Natural killer cell treated with Interleukin-12 subunit alpha and Interleukin-12 subunit beta and Interleukin-15 and Interleukin-18, amount 100 ng/mL, for 72 hours (primary cell): ENCODE measurements around the gene AGAP1. TPM values are rescaled to one million over a fixed set of nuclear protein-coding genes. Genes with fewer than 3 reads are reported as not detected.
A peak's percentile ranks its signal among the peaks of the same experiment; 100 is the strongest.

ENCODE experiments used
- ATAC-seq, 2 donors: fragments of 150-1000 bp; cut with Tn5 transposase in 1 of 2; sonication (Bioruptor Pico), chemical (Tn5 transposase) in 1 of 2; 2 replicates each; pipeline ENCODE4 v1.10.0; 2021
- DNase-seq: peaks from one replicate; pipeline ENCODE4 v3.0.0; 2022; ENCODE audit warnings: low spot score
- H3K27ac Mint-ChIP-seq, 2 donors: 1 replicate in 1 of 2; 2 replicates in 1 of 2; pipeline ENCODE4 v1.8.0; 2022; ENCODE audit warnings: mixed read lengths in 2 of 2, mild to moderate bottlenecking in 1 of 2, moderate library complexity in 1 of 2
- H3K27me3 Mint-ChIP-seq, 2 donors: 1 replicate in 1 of 2; 2 replicates in 1 of 2; pipeline ENCODE4 v1.8.0; 2022; ENCODE audit warnings: mixed read lengths in 2 of 2
- H3K36me3 Mint-ChIP-seq: one replicate; pipeline ENCODE4 v1.8.0; 2022; ENCODE audit warnings: mixed read lengths
- H3K4me1 Mint-ChIP-seq, 2 donors: 1 replicate in 1 of 2; 2 replicates in 1 of 2; pipeline ENCODE4 v1.8.0; 2022; ENCODE audit warnings: low read depth in 2 of 2, mixed read lengths in 2 of 2, mild to moderate bottlenecking in 1 of 2
- H3K4me3 Mint-ChIP-seq: one replicate; pipeline ENCODE4 v1.8.0; 2022; ENCODE audit warnings: mixed read lengths
- H3K9me3 Mint-ChIP-seq: 2 replicates; pipeline ENCODE4 v1.8.0; 2022; ENCODE audit warnings: mixed read lengths
- total RNA-seq, 2 donors: library from RNA; stranded (reverse); gene quantifications; one replicate each; pipeline ENCODE4 v1.2.3, GENCODE V29; 2022

The AGAP1 gene
- total RNA-seq, 2 donors from 2014 or later: 5.2 to 7.4 TPM

DNA sequence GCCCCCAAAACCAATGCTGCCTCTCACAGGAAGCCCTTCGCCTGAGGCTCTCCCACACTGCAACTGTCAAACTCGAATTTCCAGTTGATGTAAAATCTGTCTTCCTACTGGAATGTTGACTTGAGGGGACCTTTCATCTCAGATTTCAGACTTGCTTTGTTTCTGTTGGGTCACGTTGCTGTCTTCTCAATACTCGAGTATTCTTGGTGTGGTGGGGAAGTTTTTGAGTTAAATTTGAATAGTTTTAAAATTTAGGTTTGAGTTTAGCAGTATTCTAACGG, 50.8 kb downstream of the AGAP1 start:
- Mint-ChIP-seq H3K36me3 (no peaks in the 10 kb centered on the region), H3K4me1 (no peaks in the 10 kb centered on the region), H3K9me3 (no peaks in the 10 kb centered on the region), H3K27ac (no peak overlapping the region), H3K27me3 (peaks cover 0 to 2% of the 10 kb centered on the region in 2 donors), H3K4me3 (no peak overlapping the region)
- no peak for ATAC-seq
- no peak for DNase-seq

DNA sequence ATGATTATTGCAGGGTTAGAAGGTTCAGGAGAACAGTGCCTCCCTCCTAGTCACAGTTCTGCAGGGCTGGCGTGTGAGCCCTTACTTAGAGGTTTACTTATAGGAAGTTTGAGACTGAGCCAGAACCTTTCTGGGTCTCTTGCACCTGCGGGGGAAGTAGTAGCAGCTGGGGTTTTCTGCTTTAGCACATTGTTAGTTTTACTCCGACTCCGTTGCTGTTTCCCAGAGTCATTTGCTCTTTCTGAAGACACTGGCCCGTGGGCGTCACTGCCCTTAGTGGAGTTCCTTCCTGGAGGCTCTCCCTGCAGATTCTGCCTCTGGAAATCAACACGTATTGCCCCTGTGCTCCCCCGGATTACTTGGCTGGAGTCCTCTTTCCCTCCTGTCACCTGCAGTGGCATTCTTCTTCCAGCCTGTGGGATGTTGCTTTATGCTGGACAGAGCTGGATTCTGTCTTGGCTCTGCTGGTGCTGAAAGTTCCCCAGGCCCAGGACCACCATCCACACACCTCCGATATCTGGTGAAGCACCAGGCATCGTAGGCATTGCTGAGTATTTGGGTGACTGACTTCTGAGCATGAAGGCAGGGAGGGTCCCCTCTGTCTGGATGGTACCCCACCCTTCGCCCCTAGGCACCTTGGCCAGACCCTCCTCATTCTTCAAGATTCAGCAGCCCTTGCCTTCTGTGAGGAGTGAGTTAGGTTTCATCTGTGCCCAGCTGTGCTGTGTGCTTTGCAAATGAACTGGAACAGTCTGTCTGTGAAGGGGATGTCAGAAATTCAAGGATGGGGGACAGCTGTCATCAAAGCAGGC, 51.7 kb downstream of the AGAP1 start:
- Mint-ChIP-seq H3K36me3 (no peaks in the 10 kb centered on the region), H3K27ac (no peak overlapping the region), H3K27me3 (peaks cover 0 to 5% of the 10 kb centered on the region in 2 donors), H3K9me3 (no peaks in the 10 kb centered on the region), H3K4me1 (no peaks in the 10 kb centered on the region), H3K4me3 (no peak overlapping the region)
- DNase-seq: no peak
- peak in 1 of 2 donors; percentile 43 for ATAC-seq

DNA sequence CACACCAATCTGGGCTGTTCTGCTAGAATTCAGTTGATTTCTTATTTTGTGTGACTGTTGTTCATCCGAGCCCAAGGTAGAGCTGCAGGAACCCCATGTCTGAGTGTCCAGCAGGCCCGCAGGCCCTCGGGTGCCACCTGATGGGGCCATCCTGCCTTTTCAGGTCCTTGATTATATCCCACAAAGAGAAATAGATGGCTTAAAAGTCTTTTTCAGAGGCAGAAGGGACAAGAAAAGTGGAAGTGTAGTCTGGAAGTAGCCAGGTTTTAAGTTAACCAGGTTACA, 52.2 kb downstream of the AGAP1 start:
- Mint-ChIP-seq H3K27ac (no peak overlapping the region), H3K4me1 (no peaks in the 10 kb centered on the region), H3K9me3 (no peaks in the 10 kb centered on the region), H3K36me3 (no peaks in the 10 kb centered on the region), H3K4me3 (no peak overlapping the region), H3K27me3 (peaks cover 0 to 5% of the 10 kb centered on the region in 2 donors)
- DNase-seq: no peak
- no peak for ATAC-seq

DNA sequence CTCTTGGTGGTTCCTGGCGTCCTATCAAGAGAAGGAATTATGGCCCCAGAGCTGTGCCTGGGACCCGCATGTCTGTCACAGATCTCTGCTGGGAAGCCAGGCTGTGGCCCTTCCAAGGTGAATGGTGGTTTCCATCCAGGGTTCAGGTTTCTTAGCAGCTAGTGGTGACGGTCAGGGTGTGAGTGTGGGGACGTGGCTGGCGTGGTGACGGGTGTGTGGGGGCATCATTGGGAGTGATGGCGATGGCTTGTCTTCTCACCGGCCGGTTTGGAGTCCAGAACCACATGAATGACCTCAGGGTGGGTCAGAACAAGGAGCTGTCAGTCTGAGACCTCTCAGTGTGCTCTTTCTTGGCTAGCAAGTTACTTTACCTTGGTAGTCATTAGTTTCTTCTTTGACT, 52.6 kb downstream of the AGAP1 start:
- Mint-ChIP-seq H3K27ac (no peak overlapping the region), H3K9me3 (no peaks in the 10 kb centered on the region), H3K4me3 (no peak overlapping the region), H3K27me3 (peaks cover under 1 to 5% of the 10 kb centered on the region in 2 donors), H3K36me3 (no peaks in the 10 kb centered on the region), H3K4me1 (no peaks in the 10 kb centered on the region)
- DNase-seq: no peak
- ATAC-seq: no peak

DNA sequence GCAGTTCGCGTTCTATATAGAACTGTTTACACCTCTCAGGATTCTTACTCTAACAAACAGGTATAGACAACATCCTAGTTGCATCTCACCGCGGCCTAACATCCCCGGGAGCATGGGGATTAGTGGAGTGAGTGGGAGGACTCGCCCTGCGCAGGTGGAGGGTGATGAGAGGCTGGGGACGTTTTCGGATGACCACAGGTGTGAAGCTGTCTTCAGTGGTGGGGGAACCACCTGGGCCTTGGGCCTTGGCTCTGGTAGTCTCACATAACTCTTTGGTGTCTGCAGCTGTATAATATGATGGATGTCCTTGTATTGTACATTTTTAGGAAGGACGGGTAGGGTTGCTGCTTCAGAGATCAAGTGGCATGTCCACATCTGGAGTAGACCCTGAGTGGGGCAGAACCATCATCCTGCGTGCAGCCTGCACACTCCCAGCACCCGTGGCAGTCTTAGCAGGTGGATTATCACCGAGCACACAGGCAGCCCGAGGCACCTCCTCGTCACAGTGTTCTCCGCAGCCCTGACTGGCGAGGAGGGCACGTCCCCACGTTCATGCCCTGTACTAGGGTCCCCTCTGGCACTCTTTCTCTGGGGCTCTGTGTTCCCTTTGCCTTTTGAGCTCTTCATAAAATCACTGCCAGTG, 56.0 kb downstream of the AGAP1 start:
- Mint-ChIP-seq H3K4me1 (no peaks in the 10 kb centered on the region), H3K27ac (no peak overlapping the region), H3K36me3 (no peaks in the 10 kb centered on the region), H3K27me3 (peaks cover 12 to 22% of the 10 kb centered on the region in 2 donors), H3K9me3 (no peaks in the 10 kb centered on the region), H3K4me3 (no peak overlapping the region)
- peak in 1 of 2 donors; percentile 19 for ATAC-seq
- no peak for DNase-seq

DNA sequence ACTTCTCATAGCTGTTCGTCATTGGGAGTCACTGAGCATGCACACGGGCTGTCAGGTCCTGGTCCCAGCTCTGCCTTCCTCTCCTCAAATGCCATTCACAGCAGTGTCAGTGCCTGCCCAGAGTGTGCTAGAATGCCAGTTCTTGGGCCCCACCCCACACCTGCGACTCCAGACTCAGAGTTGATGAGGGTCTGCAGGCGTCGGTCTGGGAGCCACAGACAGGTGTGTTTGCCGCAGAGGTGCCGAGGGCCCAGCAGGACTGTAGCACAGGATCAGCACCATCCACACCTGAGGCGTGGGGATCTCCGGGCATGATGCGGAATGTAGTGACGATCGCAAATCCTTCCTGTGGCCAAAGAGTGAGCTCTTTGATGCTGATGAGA, 56.5 kb downstream of the AGAP1 start:
- ATAC-seq (no peak), DNase-seq (no peak)
- Mint-ChIP-seq H3K4me1 (no peaks in the 10 kb centered on the region), H3K9me3 (no peaks in the 10 kb centered on the region), H3K36me3 (no peaks in the 10 kb centered on the region), H3K4me3 (no peak overlapping the region), H3K27me3 (peaks cover 12 to 22% of the 10 kb centered on the region in 2 donors), H3K27ac (no peak overlapping the region)

DNA sequence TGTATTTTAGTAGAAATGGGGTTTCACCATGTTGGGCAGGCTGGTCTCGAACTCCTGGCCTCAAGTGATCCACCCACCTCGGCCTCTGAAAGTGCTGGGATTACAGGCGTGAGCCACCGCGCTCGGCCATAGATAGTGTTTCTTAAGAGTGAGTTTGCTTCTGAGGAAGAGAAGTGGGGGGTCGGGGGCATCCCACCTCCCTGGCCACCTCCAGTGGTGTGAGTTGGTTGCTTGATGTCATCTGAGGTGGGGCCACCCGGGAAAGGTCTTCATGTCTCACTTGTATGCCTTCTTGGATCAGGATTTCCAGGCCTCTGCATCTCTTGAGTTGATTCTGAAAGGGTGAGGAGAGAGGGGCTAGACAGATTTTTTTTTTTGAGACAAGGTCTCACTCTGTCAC, 57.1 kb downstream of the AGAP1 start:
- H3K27me3 Mint-ChIP-seq: peaks cover 12 to 25% of the 10 kb centered on the region in 2 donors
- no peaks in the 10 kb centered on the region for H3K9me3 Mint-ChIP-seq
- no peak overlapping the region for H3K4me3 Mint-ChIP-seq
- no peak for DNase-seq
- ATAC-seq: no peak
- H3K27ac Mint-ChIP-seq: no peak overlapping the region
- no peaks in the 10 kb centered on the region for H3K4me1 Mint-ChIP-seq
- H3K36me3 Mint-ChIP-seq: no peaks in the 10 kb centered on the region

DNA sequence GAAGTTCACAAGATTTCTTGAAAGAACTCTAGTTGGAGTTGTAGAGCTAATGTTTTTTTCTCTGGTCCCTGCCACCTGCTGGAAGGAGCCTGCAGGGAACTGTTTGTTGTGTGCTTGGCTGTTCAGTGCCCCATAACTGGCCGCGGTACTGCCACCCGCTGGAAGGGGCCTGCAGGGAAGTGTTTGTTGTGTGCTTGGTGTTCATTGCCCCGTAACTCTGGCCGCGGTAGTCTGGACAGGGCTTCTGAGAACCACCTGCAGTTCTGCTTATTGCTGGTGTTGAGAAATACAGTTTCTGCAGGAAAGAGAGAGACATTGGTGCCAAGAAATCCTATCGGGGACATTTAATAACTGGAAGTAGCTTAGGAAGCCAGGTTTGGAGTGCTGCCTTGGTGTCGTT, 58.1 kb downstream of the AGAP1 start:
- peaks cover 12 to 25% of the 10 kb centered on the region in 2 donors for H3K27me3 Mint-ChIP-seq
- no peaks in the 10 kb centered on the region for H3K9me3 Mint-ChIP-seq
- no peaks in the 10 kb centered on the region for H3K36me3 Mint-ChIP-seq
- no peak overlapping the region for H3K4me3 Mint-ChIP-seq
- ATAC-seq (no peak), DNase-seq (no peak)
- H3K27ac Mint-ChIP-seq: no peak overlapping the region
- H3K4me1 Mint-ChIP-seq: no peaks in the 10 kb centered on the region

DNA sequence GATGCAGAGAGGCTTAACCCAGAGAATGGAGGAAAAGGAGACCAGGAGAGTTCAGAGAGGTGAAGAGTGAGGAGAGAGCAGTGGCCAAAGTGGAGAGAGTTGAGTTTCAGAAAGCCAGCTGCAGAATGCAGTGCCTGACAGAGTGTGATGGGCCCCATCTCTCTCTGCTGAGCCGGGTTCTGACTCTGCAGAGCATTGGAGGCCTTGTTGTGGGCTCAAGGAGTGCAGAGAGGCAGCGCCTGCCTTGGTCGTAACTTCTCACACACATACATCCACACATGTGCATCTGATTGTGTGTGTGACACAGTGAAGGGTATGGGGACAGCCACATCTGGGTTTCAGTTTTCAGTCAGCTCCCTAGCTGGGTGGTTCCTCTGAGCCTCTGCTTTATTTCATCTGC, 58.8 kb downstream of the AGAP1 start:
- Mint-ChIP-seq H3K36me3 (no peaks in the 10 kb centered on the region), H3K27me3 (peaks cover 12 to 26% of the 10 kb centered on the region in 2 donors), H3K9me3 (no peaks in the 10 kb centered on the region), H3K4me3 (no peak overlapping the region), H3K4me1 (no peaks in the 10 kb centered on the region), H3K27ac (no peak overlapping the region)
- DNase-seq (no peak), ATAC-seq (no peak)

DNA sequence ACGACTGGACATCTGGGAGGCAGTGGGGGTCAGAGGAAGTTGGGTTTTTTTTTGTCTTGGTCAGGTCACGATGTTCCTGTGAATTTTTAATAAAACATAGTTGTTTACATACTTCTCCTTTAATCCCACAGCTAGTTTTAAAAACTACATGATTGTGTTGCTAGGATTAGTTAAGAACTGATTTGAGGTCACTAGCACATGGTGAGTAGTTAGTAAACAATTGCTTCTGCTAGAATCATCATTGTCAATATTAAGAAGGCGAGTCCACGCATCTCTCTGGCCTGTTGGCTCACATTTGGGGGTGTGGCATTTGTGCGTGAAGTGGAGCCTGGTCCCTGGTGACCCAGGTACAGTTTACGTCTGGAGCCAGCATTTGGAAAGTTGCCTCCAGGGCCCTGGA, 59.4 kb downstream of the AGAP1 start:
- DNase-seq: no peak
- no peaks in the 10 kb centered on the region for H3K36me3 Mint-ChIP-seq
- ATAC-seq: no peak
- H3K27me3 Mint-ChIP-seq: peaks cover 12 to 28% of the 10 kb centered on the region in 2 donors
- H3K27ac Mint-ChIP-seq: no peak overlapping the region
- H3K4me3 Mint-ChIP-seq: no peak overlapping the region
- no peaks in the 10 kb centered on the region for H3K4me1 Mint-ChIP-seq
- H3K9me3 Mint-ChIP-seq: no peaks in the 10 kb centered on the region

DNA sequence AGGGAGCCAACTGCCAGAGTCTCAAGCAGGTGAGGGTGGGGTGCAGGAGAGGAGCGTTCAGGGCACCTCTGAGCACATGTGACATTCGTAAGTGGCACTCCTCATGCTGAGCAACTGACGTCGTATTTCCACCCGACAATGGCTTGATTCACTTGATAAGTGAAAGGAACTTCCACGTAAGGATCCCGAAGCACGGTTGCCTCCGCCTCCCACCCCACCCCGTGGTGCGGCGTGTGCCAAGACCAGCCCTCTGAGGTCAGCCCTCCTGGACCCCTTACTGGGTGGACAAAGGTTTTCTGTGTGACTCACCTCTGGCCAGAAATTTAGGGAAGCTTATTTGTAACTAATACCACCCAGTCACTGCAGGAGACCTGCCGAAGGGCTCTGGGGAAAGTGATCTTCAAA, 59.9 kb downstream of the AGAP1 start:
- no peaks in the 10 kb centered on the region for H3K4me1 Mint-ChIP-seq
- H3K4me3 Mint-ChIP-seq: no peak overlapping the region
- H3K36me3 Mint-ChIP-seq: no peaks in the 10 kb centered on the region
- H3K9me3 Mint-ChIP-seq: no peaks in the 10 kb centered on the region
- H3K27ac Mint-ChIP-seq: no peak overlapping the region
- ATAC-seq (no peak), DNase-seq (no peak)
- peaks cover 12 to 28% of the 10 kb centered on the region in 2 donors for H3K27me3 Mint-ChIP-seq

DNA sequence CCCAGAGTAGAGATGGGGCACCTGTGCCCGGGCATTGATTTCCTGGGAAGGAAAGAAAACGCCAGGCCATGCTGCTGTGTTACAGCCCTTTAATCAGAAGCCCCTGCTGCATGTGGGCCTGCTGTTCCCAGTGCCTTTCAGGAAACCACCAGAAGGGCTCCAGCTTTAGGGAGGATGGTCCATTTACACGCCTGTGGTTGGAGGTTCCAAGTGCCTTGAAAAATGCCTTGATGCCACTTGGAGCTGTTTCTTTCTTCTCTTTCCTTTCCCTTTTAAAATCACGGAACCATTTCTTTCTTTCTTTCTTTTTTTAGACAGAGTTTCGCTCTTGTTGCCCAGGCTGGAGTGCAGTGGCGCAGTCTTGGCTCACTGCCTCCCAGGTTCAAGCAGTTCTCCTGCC, 60.5 kb downstream of the AGAP1 start:
- Mint-ChIP-seq H3K36me3 (no peaks in the 10 kb centered on the region), H3K9me3 (no peaks in the 10 kb centered on the region)
- no peak for ATAC-seq

DNA sequence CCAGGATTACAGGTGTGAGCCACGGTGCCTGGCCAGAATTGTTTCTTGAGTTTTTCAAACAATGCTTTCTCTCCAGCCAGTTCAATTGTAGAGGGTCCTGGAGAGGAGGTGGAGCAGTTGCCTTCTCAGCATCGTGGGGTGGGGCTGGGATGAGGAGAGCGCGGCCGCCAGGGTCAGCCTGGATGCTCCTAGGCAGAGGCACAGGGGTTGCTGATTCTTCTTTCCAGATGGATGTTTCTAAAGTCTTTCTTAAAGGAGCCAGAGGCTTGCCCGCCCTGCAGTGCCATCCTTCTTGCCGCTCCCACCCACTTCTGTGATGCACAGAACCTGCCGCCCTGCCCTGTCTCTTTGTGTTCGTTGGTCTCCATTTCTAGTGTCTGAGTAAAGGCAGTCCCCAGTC, 61.1 kb downstream of the AGAP1 start:
- Mint-ChIP-seq H3K36me3 (no peaks in the 10 kb centered on the region), H3K4me1 (no peaks in the 10 kb centered on the region), H3K9me3 (no peaks in the 10 kb centered on the region), H3K27me3 (peaks cover 8 to 28% of the 10 kb centered on the region in 2 donors), H3K4me3 (no peak overlapping the region), H3K27ac (no peak overlapping the region)
- no peak for DNase-seq
- ATAC-seq: no peak

More for the DNA sequence above, 60.5 kb downstream of the AGAP1 start:
- Mint-ChIP-seq H3K27me3 (peaks cover 12 to 28% of the 10 kb centered on the region in 2 donors), H3K27ac (no peak overlapping the region), H3K4me1 (no peaks in the 10 kb centered on the region), H3K4me3 (no peak overlapping the region)
- peak; percentile 32 for DNase-seq

DNA sequence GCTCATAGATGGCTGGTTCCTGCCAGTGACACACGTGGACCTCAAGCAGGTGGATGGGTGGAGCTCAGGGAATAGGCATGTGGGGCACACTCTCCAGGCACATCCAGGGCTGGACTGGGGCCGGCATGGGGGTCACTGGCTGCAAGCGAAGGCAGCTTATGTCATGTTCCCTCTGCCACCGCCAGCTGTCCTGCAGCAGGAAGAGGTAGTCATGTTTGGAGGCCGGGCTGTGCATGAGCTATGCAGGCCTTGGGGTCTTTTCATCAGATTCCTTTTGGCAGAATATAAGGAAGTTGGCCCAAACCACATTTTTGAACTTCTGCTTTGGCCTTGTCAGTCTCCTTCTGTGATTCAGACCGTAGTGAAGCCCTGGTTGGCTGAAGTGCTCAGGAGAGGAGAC, 61.5 kb downstream of the AGAP1 start:
- Mint-ChIP-seq H3K27me3 (peaks cover 12 to 30% of the 10 kb centered on the region in 2 donors), H3K27ac (no peak overlapping the region), H3K4me1 (no peaks in the 10 kb centered on the region), H3K36me3 (no peaks in the 10 kb centered on the region), H3K9me3 (no peaks in the 10 kb centered on the region), H3K4me3 (no peak overlapping the region)
- DNase-seq: no peak
- ATAC-seq: no peak

DNA sequence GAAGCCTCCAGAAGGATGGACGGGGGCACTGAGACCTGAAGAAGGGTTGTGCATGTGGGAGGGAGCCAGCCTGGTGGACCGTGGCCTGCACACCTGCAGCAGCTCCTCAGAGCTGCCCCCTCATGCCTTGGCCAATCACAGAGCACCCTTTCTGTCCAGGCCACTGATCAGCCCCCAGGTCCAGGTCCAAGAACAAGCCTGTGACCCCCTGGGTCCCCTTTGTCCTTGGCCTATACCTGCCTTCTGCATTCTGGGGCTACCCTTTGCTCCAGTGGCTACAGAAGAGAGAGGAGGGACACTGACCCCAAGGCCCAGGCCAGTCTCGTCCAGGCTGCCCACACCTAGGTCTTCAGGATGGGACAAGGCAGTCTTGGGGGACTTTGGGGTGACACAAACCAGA, 62.2 kb downstream of the AGAP1 start:
- no peaks in the 10 kb centered on the region for H3K36me3 Mint-ChIP-seq
- ATAC-seq: no peak
- no peaks in the 10 kb centered on the region for H3K4me1 Mint-ChIP-seq
- H3K4me3 Mint-ChIP-seq: no peak overlapping the region
- no peak for DNase-seq
- H3K9me3 Mint-ChIP-seq: no peaks in the 10 kb centered on the region
- peaks cover 15 to 33% of the 10 kb centered on the region in 2 donors for H3K27me3 Mint-ChIP-seq
- H3K27ac Mint-ChIP-seq: no peak overlapping the region
